Neuronal stem cell (in vitro differentiated cells): ENCODE results near the gene RANBP10.

ENCODE experiments used
- DNase-seq: peaks from one replicate; pipeline ENCODE4 v3.0.0-alpha.2; 2013; ENCODE audit warnings: low spot score
- H2AFZ ChIP-seq: one replicate; pipeline ENCODE4 v1.6.1; 2013; ENCODE audit warnings: mild to moderate bottlenecking, low read length, inconsistent platforms
- H2AK5ac ChIP-seq: 2 replicates; pipeline ENCODE4 v1.6.1; 2013; ENCODE audit warnings: low read depth, mild to moderate bottlenecking, inconsistent platforms, low read length, moderate library complexity, mixed read lengths
- H2BK120ac ChIP-seq: 2 replicates; pipeline ENCODE4 v1.6.1; 2013; ENCODE audit warnings: low read depth, mild to moderate bottlenecking, inconsistent platforms, low read length, moderate library complexity, mixed read lengths
- H2BK12ac ChIP-seq: one replicate; pipeline ENCODE4 v1.6.1; 2013; ENCODE audit warnings: low read length, inconsistent platforms
- H2BK15ac ChIP-seq: 2 replicates; pipeline ENCODE4 v1.6.1; 2013; ENCODE audit warnings: mild to moderate bottlenecking, low read length, inconsistent platforms, mixed read lengths
- H2BK5ac ChIP-seq: one replicate; pipeline ENCODE4 v1.6.1; 2013; ENCODE audit warnings: inconsistent platforms, mild to moderate bottlenecking, low read length, moderate library complexity
- H3K14ac ChIP-seq: one replicate; pipeline ENCODE4 v1.6.1; 2013; ENCODE audit warnings: low read length, inconsistent platforms
- H3K18ac ChIP-seq: 2 replicates; pipeline ENCODE4 v1.6.1; 2013; ENCODE audit warnings: low read length, inconsistent platforms
- H3K23ac ChIP-seq: 2 replicates; pipeline ENCODE4 v1.6.1; 2013; ENCODE audit warnings: low read depth, mild to moderate bottlenecking, mixed read lengths, low read length, inconsistent platforms; ENCODE audit not compliant: poor library complexity
- H3K27ac ChIP-seq: replicated peaks from 3 replicates; pipeline ENCODE4 v1.5.1; 2013; ENCODE audit warnings: low read length, inconsistent platforms
- H3K27me3 ChIP-seq, 3 experiments: 2 replicates each; pipeline ENCODE4 v1.6.1; 2013; ENCODE audit warnings: low read length in 3 of 3, mild to moderate bottlenecking in 2 of 3, inconsistent platforms in 1 of 3, low read depth in 1 of 3, mixed read lengths in 1 of 3, moderate library complexity in 1 of 3; ENCODE audit not compliant: control insufficient read depth in 3 of 3, insufficient read depth in 3 of 3
- H3K36me3 ChIP-seq, 2 donors: replicated peaks in 1 of 2; 2 replicates each; pipeline ENCODE4 v1.6.1; 2013; ENCODE audit warnings: low read length in 2 of 2; ENCODE audit not compliant: control insufficient read depth in 2 of 2, insufficient read depth in 2 of 2
- H3K4ac ChIP-seq: 2 replicates; pipeline ENCODE4 v1.6.1; 2013; ENCODE audit warnings: inconsistent platforms, mild to moderate bottlenecking, low read length, moderate library complexity
- H3K4me1 ChIP-seq, 2 donors: 1 replicate in 1 of 2; 2 replicates in 1 of 2; pipeline ENCODE4 v1.6.1; 2013; ENCODE audit warnings: low read length in 2 of 2, low read depth in 1 of 2; ENCODE audit not compliant: control insufficient read depth in 2 of 2, insufficient read depth in 1 of 2
- H3K4me2 ChIP-seq: one replicate; pipeline ENCODE4 v1.6.1; 2013; ENCODE audit warnings: mild to moderate bottlenecking, low read length, inconsistent platforms; ENCODE audit not compliant: insufficient read depth, poor library complexity, severe bottlenecking
- H3K4me3 ChIP-seq, 2 donors: 2 replicates each; pipeline ENCODE4 v1.5.1; 2013; ENCODE audit warnings: low read length in 2 of 2, mild to moderate bottlenecking in 2 of 2, inconsistent platforms in 1 of 2, moderate library complexity in 1 of 2
- H3K79me1 ChIP-seq: one replicate; pipeline ENCODE4 v1.6.1; 2013; ENCODE audit warnings: low read depth, mild to moderate bottlenecking, inconsistent platforms, low read length, moderate library complexity
- H3K9ac ChIP-seq: one replicate; pipeline ENCODE4 v1.6.1; 2013; ENCODE audit warnings: mild to moderate bottlenecking, low read depth, low read length, inconsistent platforms; ENCODE audit not compliant: poor library complexity
- H3K9me3 ChIP-seq, 2 donors: replicated peaks in 1 of 2; 2 replicates each; pipeline versions ENCODE3 to v1.6.1; 2013; ENCODE audit warnings: low read length in 2 of 2, mild to moderate bottlenecking in 2 of 2, inconsistent platforms in 1 of 2, low read depth in 1 of 2, mixed read lengths in 1 of 2, moderate library complexity in 1 of 2; ENCODE audit not compliant: control insufficient read depth in 2 of 2, insufficient read depth in 1 of 2
- H4K8ac ChIP-seq: one replicate; pipeline ENCODE4 v1.6.1; 2013; ENCODE audit warnings: low read depth, mild to moderate bottlenecking, inconsistent platforms, low read length, moderate library complexity
- H4K91ac ChIP-seq: one replicate; pipeline ENCODE4 v1.6.1; 2013; ENCODE audit warnings: low read length, low read depth, mild to moderate bottlenecking, inconsistent platforms; ENCODE audit not compliant: poor library complexity
- WGBS, 2 donors: extraction: QIAGEN DNeasy Blood & Tissue Kit; methylation state at CpG; one replicate each; pipeline ENCODE4 v1.1.7; 2013; ENCODE audit warnings: missing lambda C conversion rate in 2 of 2, mixed read lengths in 1 of 2; ENCODE audit not compliant: insufficient read length in 2 of 2, insufficient replicate concordance in 1 of 2; ENCODE audit errors: extremely low coverage in 2 of 2; 5-methylcytosine and 5-hydroxymethylcytosine counted together

RANBP10 gene

GRCh38 chr16:67676939-67677338 is 129.4 kb downstream of the RANBP10 start:
- Histone ChIP-seq H2BK5ac (no peak overlapping the region), H2AK5ac (no peak overlapping the region)
- WGBS, 2 donors = no CpG with 5 or more reads among the region's 8 CpGs

GRCh38 chr16:67676516-67676915 is 129.8 kb downstream of the RANBP10 start:
- no peak overlapping the region for H3K27ac ChIP-seq
- H3K4ac ChIP-seq = no peak overlapping the region
- no peak overlapping the region for H2BK5ac ChIP-seq
- no peak overlapping the region for H2AFZ ChIP-seq
- no peak overlapping the region for H4K8ac ChIP-seq
- DNase-seq = no peak
- no peak overlapping the region for H2BK120ac ChIP-seq
- WGBS, 2 donors = no CpG with 5 or more reads among the region's 4 CpGs
- no peaks in the 10 kb centered on the region for H3K9me3 ChIP-seq
- H3K9ac ChIP-seq = no peak overlapping the region
- no peak overlapping the region for H3K18ac ChIP-seq
- no peak overlapping the region for H3K4me3 ChIP-seq
- no peak overlapping the region for H3K4me2 ChIP-seq
- H3K79me1 ChIP-seq = no peaks in the 10 kb centered on the region
- no peak overlapping the region for H2BK12ac ChIP-seq
- H3K27me3 ChIP-seq = no peaks in the 10 kb centered on the region
- H2AK5ac ChIP-seq = no peak overlapping the region
- no peak overlapping the region for H3K14ac ChIP-seq
- H3K4me1 ChIP-seq = no peaks in the 10 kb centered on the region
- no peak overlapping the region for H2BK15ac ChIP-seq
- H4K91ac ChIP-seq = no peak overlapping the region
- H3K23ac ChIP-seq = no peak overlapping the region
- peaks cover 23 to 33% of the 10 kb centered on the region in 2 donors for H3K36me3 ChIP-seq

More at GRCh38 chr16:67676939-67677338, 129.4 kb downstream of the RANBP10 start:
- Histone ChIP-seq H3K23ac (no peak overlapping the region), H3K9ac (no peak overlapping the region), H3K27ac (no peak overlapping the region), H3K9me3 (no peaks in the 10 kb centered on the region), H3K36me3 (peaks cover 25 to 36% of the 10 kb centered on the region in 2 donors), H4K8ac (no peak overlapping the region), H3K4me3 (no peak overlapping the region), H2AFZ (no peak overlapping the region), H3K4ac (no peak overlapping the region), H2BK15ac (no peak overlapping the region), H3K27me3 (no peaks in the 10 kb centered on the region), H3K4me1 (no peaks in the 10 kb centered on the region), H2BK12ac (no peak overlapping the region), H3K18ac (no peak overlapping the region), H3K79me1 (no peaks in the 10 kb centered on the region), H4K91ac (no peak overlapping the region), H2BK120ac (no peak overlapping the region), H3K4me2 (no peak overlapping the region), H3K14ac (no peak overlapping the region)
- no peak for DNase-seq

DNA sequence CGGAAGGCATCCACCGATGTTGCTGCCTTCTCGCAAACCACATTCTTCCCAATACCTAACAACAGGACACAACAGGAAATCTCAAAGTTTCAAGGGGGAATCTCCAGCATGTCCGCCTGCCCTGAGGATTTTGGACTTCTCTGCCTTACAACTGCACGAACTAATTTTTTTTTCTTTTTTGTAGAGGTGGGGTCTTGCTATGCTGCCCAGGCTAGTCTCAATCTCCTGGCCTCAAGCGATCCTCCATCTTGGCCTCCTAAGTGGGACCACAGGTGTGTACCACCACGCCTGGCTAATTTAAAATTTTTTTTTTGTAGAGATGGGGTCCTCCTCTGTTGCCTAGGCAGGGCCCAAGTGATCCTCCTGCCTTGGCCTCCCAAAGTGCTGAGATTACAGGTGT is 130.4 kb downstream of the RANBP10 start:
- Histone ChIP-seq H2BK5ac (no peak overlapping the region), H2BK12ac (no peak overlapping the region), H3K14ac (no peak overlapping the region), H4K8ac (no peak overlapping the region), H3K79me1 (no peaks in the 10 kb centered on the region), H2AFZ (no peak overlapping the region), H3K4ac (no peak overlapping the region), H3K23ac (peak overlapping the region; percentile 6), H2BK120ac (no peak overlapping the region), H3K18ac (no peak overlapping the region), H4K91ac (no peak overlapping the region), H2BK15ac (no peak overlapping the region), H3K36me3 (peaks cover 21 to 31% of the 10 kb centered on the region in 2 donors), H3K4me2 (no peak overlapping the region), H2AK5ac (no peak overlapping the region), H3K9me3 (no peaks in the 10 kb centered on the region), H3K27ac (no peak overlapping the region), H3K9ac (no peak overlapping the region), H3K4me3 (peak overlapping the region in 1 of 2 donors; percentile 70), H3K27me3 (no peaks in the 10 kb centered on the region), H3K4me1 (no peaks in the 10 kb centered on the region)
- DNase-seq = no peak
- WGBS, 2 donors = no CpG with 5 or more reads among the region's 7 CpGs

DNA sequence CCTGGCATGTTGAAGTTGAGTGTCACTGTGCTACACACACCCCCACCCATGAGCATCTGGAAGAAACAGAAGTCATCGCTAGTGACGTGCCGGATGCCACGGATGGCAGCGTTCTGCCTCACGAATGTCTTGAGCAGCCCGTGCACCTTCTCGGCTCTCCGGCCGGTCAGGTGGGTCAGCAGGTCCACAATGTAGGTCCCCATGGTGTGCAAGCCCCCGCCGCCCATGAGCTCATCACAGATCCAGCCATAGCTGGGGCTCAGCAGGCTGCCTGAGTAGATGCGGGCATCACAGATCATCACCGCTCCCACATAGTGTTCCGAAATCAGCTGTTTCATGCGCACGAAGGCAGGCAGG is 130.8 kb downstream of the RANBP10 start:
- no peak overlapping the region for H3K27ac ChIP-seq
- H4K8ac ChIP-seq = no peak overlapping the region
- no peak overlapping the region for H3K9ac ChIP-seq
- H2BK5ac ChIP-seq = no peak overlapping the region
- H2AK5ac ChIP-seq = peak overlapping the region; percentile 3
- no peak overlapping the region for H3K14ac ChIP-seq
- no peak overlapping the region for H3K4ac ChIP-seq
- no peak for DNase-seq
- no peak overlapping the region for H2BK15ac ChIP-seq
- no peaks in the 10 kb centered on the region for H3K27me3 ChIP-seq
- H3K36me3 ChIP-seq = peaks cover 18 to 27% of the 10 kb centered on the region in 2 donors
- no peak overlapping the region for H3K4me2 ChIP-seq
- no peak overlapping the region for H3K18ac ChIP-seq
- peak overlapping the region; percentile 6 for H3K23ac ChIP-seq
- H4K91ac ChIP-seq = no peak overlapping the region
- no peak overlapping the region for H2BK12ac ChIP-seq
- no peaks in the 10 kb centered on the region for H3K4me1 ChIP-seq
- H3K9me3 ChIP-seq = no peaks in the 10 kb centered on the region
- peak overlapping the region in 1 of 2 donors; percentile 70 for H3K4me3 ChIP-seq
- no peaks in the 10 kb centered on the region for H3K79me1 ChIP-seq
- WGBS, 2 donors = no CpG with 5 or more reads among the region's 17 CpGs
- H2AFZ ChIP-seq = no peak overlapping the region
- no peak overlapping the region for H2BK120ac ChIP-seq
